ENCODE data around the gene FBN3. TPM values are rescaled to one million over a fixed set of nuclear protein-coding genes. Genes with fewer than 3 reads are reported as not detected.
"Not testable (repeated sequence)": the region's sequence is repeated elsewhere in the genome, so short reads cannot be mapped to it uniquely, and the experiment has no call there.

The FBN3 gene
- polyA plus RNA-seq, 1 donor = 59.0 TPM

GRCh38 chr19:8117991-8118390 is 31.4 kb downstream of the FBN3 start:
- no peak for DNase-seq

GRCh38 chr19:8116437-8117293 is 32.7 kb downstream of the FBN3 start:
- DNase-seq = no peak

GRCh38 chr19:8115805-8116396 is 33.5 kb downstream of the FBN3 start:
- DNase-seq = no peak

- no peak for DNase-seq
These were observed 36.4 kb downstream of the FBN3 start for GRCh38 chr19:8113017-8113416.

- DNase-seq = no peak
These were observed 38.0 kb downstream of the FBN3 start for GRCh38 chr19:8111376-8111775.

- no peak for DNase-seq
These were observed 38.5 kb downstream of the FBN3 start for GRCh38 chr19:8110931-8111330.

GRCh38 chr19:8109890-8110662 is 39.3 kb downstream of the FBN3 start:
- DNase-seq = no peak

GRCh38 chr19:8109455-8109854 is 39.9 kb downstream of the FBN3 start:
- no peak for DNase-seq

- no peak for DNase-seq
These were observed 40.6 kb downstream of the FBN3 start for GRCh38 chr19:8108560-8109445.

GRCh38 chr19:8107301-8107903 is 42.0 kb downstream of the FBN3 start:
- no peak for DNase-seq

- DNase-seq = no peak
These were observed 43.9 kb downstream of the FBN3 start for GRCh38 chr19:8105471-8105870.

- DNase-seq = not testable (repeated sequence)
These were observed 47.5 kb downstream of the FBN3 start for GRCh38 chr19:8101910-8102309.

- no peak for DNase-seq
These were observed 48.1 kb downstream of the FBN3 start for GRCh38 chr19:8101311-8101710.

- DNase-seq = no peak
These were observed 51.5 kb downstream of the FBN3 start for GRCh38 chr19:8097681-8098567.

- no peak for DNase-seq
These were observed 52.2 kb downstream of the FBN3 start for GRCh38 chr19:8097198-8097597.

GRCh38 chr19:8096071-8096470 is 53.3 kb downstream of the FBN3 start:
- no peak for DNase-seq

- DNase-seq = no peak
These were observed 54.0 kb downstream of the FBN3 start for GRCh38 chr19:8095354-8095886.

- DNase-seq = no peak
These were observed 55.1 kb downstream of the FBN3 start for GRCh38 chr19:8094336-8094735.

GRCh38 chr19:8093740-8094139 is 55.7 kb downstream of the FBN3 start:
- no peak for DNase-seq

- no peak for DNase-seq
These were observed 58.4 kb downstream of the FBN3 start for GRCh38 chr19:8090950-8091349.

Data from left kidney (tissue), 2 donors.